MCF 10A (cell line): ENCODE results near the gene DNAH5. TPM values are rescaled to one million over a fixed set of nuclear protein-coding genes. Genes with fewer than 3 reads are reported as not detected.
A peak's percentile ranks its signal among the peaks of the same experiment; 100 is the strongest.

Experiments used
- BruUV-seq: library from RNA; stranded (reverse); fragments of 400-500 nt; replicated peaks from 2 replicates; lab custom pipeline; 2021; lab: Mats Ljungman, UMichigan
- CTCF ChIA-PET: fragments of 300-600 bp; sonication (Branson Sonifier 250); formaldehyde crosslinking; extraction: SDS; loops from one replicate; lab custom pipeline; 2021; ENCODE audit warnings: antibody characterized with exemption, inconsistent platforms; lab: Yijun Ruan, JAX
- POLR2A ChIA-PET: fragments of 300-600, 350-650 bp; sonication (Branson Sonifier 250); formaldehyde crosslinking; extraction: SDS; loops from one replicate; lab custom pipeline; 2020; ENCODE audit warnings: antibody characterized with exemption, inconsistent platforms; lab: Yijun Ruan, JAX
- DNase-seq: peaks from one replicate; pipeline ENCODE4 v3.0.0-alpha.2; 2018; ENCODE audit not compliant: unreplicated experiment
- H3K27ac Mint-ChIP-seq: one replicate; pipeline ENCODE4 v1.8.0; 2022; ENCODE audit warnings: mild to moderate bottlenecking, low read depth, mixed read lengths; ENCODE audit not compliant: unreplicated experiment
- H3K27me3 Mint-ChIP-seq: one replicate; pipeline ENCODE4 v1.8.0; 2022; ENCODE audit warnings: mixed read lengths; ENCODE audit not compliant: insufficient read depth, unreplicated experiment
- H3K36me3 Mint-ChIP-seq: one replicate; pipeline ENCODE4 v1.8.0; 2022; ENCODE audit warnings: mild to moderate bottlenecking, moderate library complexity, mixed read lengths; ENCODE audit not compliant: insufficient read depth, unreplicated experiment
- H3K4me1 Mint-ChIP-seq: one replicate; pipeline ENCODE4 v1.8.0; 2022; ENCODE audit warnings: mixed read lengths; ENCODE audit not compliant: insufficient read depth, unreplicated experiment
- H3K4me3 Mint-ChIP-seq: one replicate; pipeline ENCODE4 v1.8.0; 2022; ENCODE audit warnings: mild to moderate bottlenecking, moderate library complexity, mixed read lengths; ENCODE audit not compliant: unreplicated experiment
- H3K9me3 Mint-ChIP-seq: one replicate; pipeline ENCODE4 v1.8.0; 2022; ENCODE audit warnings: mixed read lengths; ENCODE audit not compliant: unreplicated experiment
- intact Hi-C: fragments of 100-400 bp; cut with micrococcal nuclease; formaldehyde crosslinking; loops from 2 replicates; pipeline ENCODE4 v1.14.1; 2022
- total RNA-seq: library from RNA; stranded (reverse); gene quantifications from 2 replicates; pipeline ENCODE4 v1.2.3, GENCODE V29; 2022
- TF ChIP-seq, protein P1 (sequence below): fragments of 200-600 bp; IDR thresholded peaks from one replicate; pipeline ENCODE4 v1.8.0; 2022; ENCODE audit warnings: antibody characterized with exemption, mild to moderate bottlenecking; ENCODE audit not compliant: unreplicated experiment

DNAH5 gene
- total RNA-seq, 1 experiment from 2014 or later, result 0.05 TPM

- Mint-ChIP-seq H3K36me3 (no peaks in the 10 kb centered on the region), H3K4me3 (no peak overlapping the region), H3K27me3 (no peaks in the 10 kb centered on the region), H3K9me3 (no peaks in the 10 kb centered on the region), H3K27ac (no peak overlapping the region), H3K4me1 (no peaks in the 10 kb centered on the region)
- BruUV-seq, result no TSS peak
- no peak for DNase-seq
- intact Hi-C loops, result no loop called here
- ChIA-PET POLR2A (no interaction called here), CTCF (no interaction called here)
- TF ChIP-seq, protein P1, sequence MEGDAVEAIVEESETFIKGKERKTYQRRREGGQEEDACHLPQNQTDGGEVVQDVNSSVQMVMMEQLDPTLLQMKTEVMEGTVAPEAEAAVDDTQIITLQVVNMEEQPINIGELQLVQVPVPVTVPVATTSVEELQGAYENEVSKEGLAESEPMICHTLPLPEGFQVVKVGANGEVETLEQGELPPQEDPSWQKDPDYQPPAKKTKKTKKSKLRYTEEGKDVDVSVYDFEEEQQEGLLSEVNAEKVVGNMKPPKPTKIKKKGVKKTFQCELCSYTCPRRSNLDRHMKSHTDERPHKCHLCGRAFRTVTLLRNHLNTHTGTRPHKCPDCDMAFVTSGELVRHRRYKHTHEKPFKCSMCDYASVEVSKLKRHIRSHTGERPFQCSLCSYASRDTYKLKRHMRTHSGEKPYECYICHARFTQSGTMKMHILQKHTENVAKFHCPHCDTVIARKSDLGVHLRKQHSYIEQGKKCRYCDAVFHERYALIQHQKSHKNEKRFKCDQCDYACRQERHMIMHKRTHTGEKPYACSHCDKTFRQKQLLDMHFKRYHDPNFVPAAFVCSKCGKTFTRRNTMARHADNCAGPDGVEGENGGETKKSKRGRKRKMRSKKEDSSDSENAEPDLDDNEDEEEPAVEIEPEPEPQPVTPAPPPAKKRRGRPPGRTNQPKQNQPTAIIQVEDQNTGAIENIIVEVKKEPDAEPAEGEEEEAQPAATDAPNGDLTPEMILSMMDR, result no peak
These were observed 180.8 kb downstream of the DNAH5 start for GRCh38 chr5:13763719-13764118.

DNA sequence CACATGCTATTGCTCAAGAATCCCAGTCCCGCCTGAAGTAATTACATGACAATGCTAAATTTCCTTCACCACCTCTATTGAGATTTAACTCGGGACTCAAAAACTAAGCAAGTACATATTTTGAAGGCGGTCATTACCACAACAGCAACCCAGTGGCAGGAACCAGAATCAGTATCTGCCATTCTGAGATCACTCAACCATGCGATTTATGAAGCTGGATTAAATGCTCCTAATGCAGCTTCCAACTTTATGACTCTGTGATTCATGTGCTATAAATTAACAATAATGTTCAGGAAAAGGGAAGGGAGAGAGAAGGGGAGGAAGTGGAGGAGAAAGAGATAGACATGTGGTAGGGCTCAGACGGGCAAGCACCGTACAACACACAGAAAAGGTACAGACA lies 194.7 kb downstream of the DNAH5 start:
- Mint-ChIP-seq H3K9me3 (no peaks in the 10 kb centered on the region), H3K36me3 (no peaks in the 10 kb centered on the region), H3K27me3 (no peaks in the 10 kb centered on the region), H3K27ac (no peak overlapping the region), H3K4me3 (no peak overlapping the region), H3K4me1 (peaks cover 9% of the 10 kb centered on the region)
- BruUV-seq, result no TSS peak
- intact Hi-C loops, result no loop called here
- POLR2A ChIA-PET, result no interaction called here
- DNase-seq, result no peak
- TF ChIP-seq, protein P1, result no peak
- CTCF ChIA-PET, result no interaction called here

- ChIA-PET POLR2A (no interaction called here), CTCF (no interaction called here)
- no peak for DNase-seq
- H3K27ac Mint-ChIP-seq, result peak overlapping the region; percentile 22
- H3K4me1 Mint-ChIP-seq, result peaks cover 10% of the 10 kb centered on the region
- H3K9me3 Mint-ChIP-seq, result no peaks in the 10 kb centered on the region
- H3K4me3 Mint-ChIP-seq, result no peak overlapping the region
- BruUV-seq, result no TSS peak
- H3K27me3 Mint-ChIP-seq, result no peaks in the 10 kb centered on the region
- TF ChIP-seq, protein P1, result no peak
- intact Hi-C loops, result no loop called here
- H3K36me3 Mint-ChIP-seq, result no peaks in the 10 kb centered on the region
These were observed 198.5 kb downstream of the DNAH5 start for GRCh38 chr5:13746026-13746425.

DNA sequence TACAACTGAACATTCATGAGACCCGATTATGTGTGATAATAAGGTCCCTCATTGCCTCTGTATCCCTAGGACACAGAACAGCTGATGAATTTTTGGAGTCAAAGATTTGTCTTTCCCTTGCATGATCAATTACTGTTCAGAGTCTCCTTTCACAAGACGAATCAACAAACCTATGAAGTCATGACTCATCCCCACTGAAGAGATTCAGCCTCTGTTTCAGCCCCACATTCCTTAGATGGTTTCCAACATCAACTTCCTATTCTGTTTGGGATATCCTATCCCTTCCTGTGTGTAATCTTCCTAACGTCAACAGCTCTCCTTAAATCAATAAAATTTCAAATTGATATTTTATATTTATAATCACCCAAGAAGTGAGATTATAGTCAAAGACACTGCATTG lies 199.0 kb downstream of the DNAH5 start:
- H3K27me3 Mint-ChIP-seq, result no peaks in the 10 kb centered on the region
- H3K4me3 Mint-ChIP-seq, result no peak overlapping the region
- CTCF ChIA-PET, result no interaction called here
- H3K4me1 Mint-ChIP-seq, result peaks cover 13% of the 10 kb centered on the region
- BruUV-seq, result no TSS peak
- H3K36me3 Mint-ChIP-seq, result no peaks in the 10 kb centered on the region
- H3K27ac Mint-ChIP-seq, result peak overlapping the region; percentile 22
- intact Hi-C loops, result no loop called here
- peak; percentile 51 for DNase-seq
- POLR2A ChIA-PET, result no interaction called here
- TF ChIP-seq, protein P1, result no peak
- no peaks in the 10 kb centered on the region for H3K9me3 Mint-ChIP-seq
